WTC11 (cell line): ENCODE measurements around the gene MICAL2. TPM values are rescaled to one million over a fixed set of nuclear protein-coding genes. Genes with fewer than 3 reads are reported as not detected.

Experiments
- ATAC-seq: fragments of 200-7000 bp; cut with Tn5 transposase; 2 replicates; pipeline ENCODE4 v1.10.0; 2021; ENCODE audit warnings: mild to moderate bottlenecking, moderate library complexity
- CTCF ChIA-PET: fragments of 300-600 bp; sonication (Branson Sonifier 250); formaldehyde crosslinking; loops from one replicate; lab custom pipeline; 2021; ENCODE audit warnings: antibody characterized with exemption; lab: Charles Lee
- POLR2A ChIA-PET: fragments of 350-600 bp; sonication (Branson Sonifier 250); formaldehyde crosslinking; loops from one replicate; lab custom pipeline; 2021; ENCODE audit warnings: antibody characterized with exemption; lab: Charles Lee
- DNase-seq: peaks from one replicate; pipeline ENCODE4 v3.0.0; 2021; ENCODE audit warnings: low spot score
- H3K27ac Mint-ChIP-seq: 2 replicates; pipeline ENCODE4 v1.8.0; 2021; ENCODE audit warnings: mixed read lengths
- H3K27me3 Mint-ChIP-seq: 2 replicates; pipeline ENCODE4 v1.8.0; 2021; ENCODE audit warnings: low read depth, mild to moderate bottlenecking, moderate library complexity, mixed read lengths
- H3K36me3 Mint-ChIP-seq: 2 replicates; pipeline ENCODE4 v1.8.0; 2021; ENCODE audit warnings: mixed read lengths
- H3K4me1 Mint-ChIP-seq: 2 replicates; pipeline ENCODE4 v1.8.0; 2022; ENCODE audit warnings: mixed read lengths
- H3K4me3 Mint-ChIP-seq: 2 replicates; pipeline ENCODE4 v1.8.0; 2021; ENCODE audit warnings: mild to moderate bottlenecking, moderate library complexity, mixed read lengths
- H3K9me3 Mint-ChIP-seq: 2 replicates; pipeline ENCODE4 v1.8.0; 2021; ENCODE audit warnings: mixed read lengths
- ATF1 ChIP-seq: sonication (generic); formaldehyde crosslinking; IDR thresholded peaks from 2 replicates; pipeline ENCODE4 v1.8.1; 2023; ENCODE audit warnings: mild to moderate bottlenecking, moderate library complexity, missing genetic modification reagents
- ATF6 ChIP-seq: sonication (generic); formaldehyde crosslinking; IDR thresholded peaks from 2 replicates; pipeline ENCODE4 v1.8.1; 2023; ENCODE audit warnings: mild to moderate bottlenecking, missing genetic modification reagents
- CREB1 ChIP-seq: sonication (generic); formaldehyde crosslinking; IDR thresholded peaks from 2 replicates; pipeline ENCODE4 v1.8.0; 2023; ENCODE audit warnings: mild to moderate bottlenecking, missing genetic modification reagents
- CTCF ChIP-seq: fragments of 200-600 bp; IDR thresholded peaks from 2 replicates; pipeline ENCODE4 v1.8.0; 2022; ENCODE audit warnings: antibody characterized with exemption
- HMGA2 ChIP-seq: fragments of 250-450 bp; sonication (Bioruptor Pico); IDR thresholded peaks from 2 replicates; pipeline ENCODE4 v1.4.0; 2021; ENCODE audit warnings: mild to moderate bottlenecking, moderate library complexity
- IRF2 ChIP-seq: sonication (generic); formaldehyde crosslinking; IDR thresholded peaks from 2 replicates; pipeline ENCODE4 v1.8.0; 2022; ENCODE audit warnings: low read depth, missing genetic modification reagents, borderline replicate concordance
- MYBL2 ChIP-seq: sonication (generic); formaldehyde crosslinking; IDR thresholded peaks from 2 replicates; pipeline ENCODE4 v1.8.1; 2023; ENCODE audit warnings: mild to moderate bottlenecking, moderate library complexity, missing genetic modification reagents
- NFATC4 ChIP-seq: fragments of 250-450 bp; sonication (Bioruptor Pico); IDR thresholded peaks from 2 replicates; pipeline ENCODE4 v1.9.0; 2021; ENCODE audit warnings: mild to moderate bottlenecking
- NR2C2 ChIP-seq: sonication (generic); formaldehyde crosslinking; IDR thresholded peaks from 2 replicates; pipeline ENCODE4 v1.8.0; 2022; ENCODE audit warnings: mild to moderate bottlenecking, missing genetic modification reagents
- ZNF423 ChIP-seq: fragments of 250-450 bp; sonication (Bioruptor Pico); IDR thresholded peaks from 2 replicates; pipeline ENCODE4 v2.1.2; 2022; ENCODE audit warnings: mild to moderate bottlenecking, moderate library complexity
- ZNF671 ChIP-seq: fragments of 250-450 bp; sonication (Bioruptor Pico); IDR thresholded peaks from 2 replicates; pipeline ENCODE4 v1.8.0; 2021; ENCODE audit warnings: mild to moderate bottlenecking
- total RNA-seq: library from RNA; stranded (reverse); gene quantifications from 3 replicates; pipeline ENCODE4 v1.2.3, GENCODE V29; 2021
- TF ChIP-seq, protein P1 (sequence below): sonication (generic); formaldehyde crosslinking; IDR thresholded peaks from 2 replicates; pipeline ENCODE4 v1.8.0; 2023; ENCODE audit warnings: missing genetic modification reagents
- TF ChIP-seq, protein P2 (sequence below): sonication (generic); formaldehyde crosslinking; IDR thresholded peaks from 2 replicates; pipeline ENCODE4 v1.8.1; 2023; ENCODE audit warnings: mild to moderate bottlenecking, missing genetic modification reagents

The MICAL2 gene
- total RNA-seq, 1 experiment from 2014 or later = 3.1 TPM

- no peak for TF ChIP-seq ZNF671 (CRISPR knock-in tag)
- TF ChIP-seq, protein P1, sequence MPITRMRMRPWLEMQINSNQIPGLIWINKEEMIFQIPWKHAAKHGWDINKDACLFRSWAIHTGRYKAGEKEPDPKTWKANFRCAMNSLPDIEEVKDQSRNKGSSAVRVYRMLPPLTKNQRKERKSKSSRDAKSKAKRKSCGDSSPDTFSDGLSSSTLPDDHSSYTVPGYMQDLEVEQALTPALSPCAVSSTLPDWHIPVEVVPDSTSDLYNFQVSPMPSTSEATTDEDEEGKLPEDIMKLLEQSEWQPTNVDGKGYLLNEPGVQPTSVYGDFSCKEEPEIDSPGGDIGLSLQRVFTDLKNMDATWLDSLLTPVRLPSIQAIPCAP (CRISPR knock-in tag) = no peak
- TF ChIP-seq ZNF423 (CRISPR knock-in tag) = no peak
- TF ChIP-seq CTCF = peak; percentile 51; the same call in 1 of the 2 replicates
- TF ChIP-seq NR2C2 (CRISPR knock-in tag) = no peak
- no peak for TF ChIP-seq HMGA2 (CRISPR knock-in tag)
- no peak for TF ChIP-seq ATF1 (CRISPR knock-in tag)
- TF ChIP-seq, all 79 proteins: peak for 1
- ATAC-seq = peak; percentile 70
- peaks cover 3% of the 10 kb centered on the region; the same call in 1 of the 2 replicates for H3K4me1 Mint-ChIP-seq
- no peaks in the 10 kb centered on the region; the same call in 1 of the 2 replicates for H3K27me3 Mint-ChIP-seq
- no peaks in the 10 kb centered on the region for H3K9me3 Mint-ChIP-seq
- H3K36me3 Mint-ChIP-seq = no peaks in the 10 kb centered on the region
- POLR2A ChIA-PET = interaction anchor here (1.2 kb wide), 1 partner anchor 98 kb away, joined by 3 read pairs; no protein-coding TSS in a partner anchor
- no peak for DNase-seq
- no peak overlapping the region for H3K4me3 Mint-ChIP-seq
- no peak overlapping the region for H3K27ac Mint-ChIP-seq
- CTCF ChIA-PET = interaction anchor here (0.6 to 2.4 kb wide), 18 partner anchors 13 to 1326 kb away, joined by 3 to 13 read pairs (median 5); no protein-coding TSS in a partner anchor
These were observed 125.8 kb downstream of the MICAL2 start for GRCh38 chr11:12235947-12236743.

DNA sequence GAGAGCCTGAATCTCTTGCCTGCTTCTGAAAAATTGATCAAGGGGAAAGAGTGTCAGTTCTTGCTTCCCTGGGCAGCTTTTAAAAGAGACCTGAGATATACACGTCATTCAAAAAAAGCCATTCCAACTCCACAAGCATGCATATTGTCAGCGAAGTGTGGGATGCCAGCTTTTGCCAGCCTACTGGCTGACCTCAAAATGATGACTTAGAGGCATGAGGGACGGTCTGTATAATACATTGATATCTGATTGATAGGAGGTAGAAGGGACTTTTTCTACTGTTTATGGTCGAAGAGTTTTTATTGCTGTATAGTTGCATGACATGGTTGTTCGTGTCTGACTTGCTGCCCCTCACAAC is 126.3 kb downstream of the MICAL2 start:
- no peak overlapping the region for H3K4me3 Mint-ChIP-seq
- H3K9me3 Mint-ChIP-seq = no peaks in the 10 kb centered on the region
- H3K27me3 Mint-ChIP-seq = no peaks in the 10 kb centered on the region
- ChIA-PET CTCF (interaction anchor here (0.6 to 2.4 kb wide), 13 partner anchors 16 to 1326 kb away, joined by 3 to 13 read pairs (median 5); no protein-coding TSS in a partner anchor), POLR2A (interaction anchor here (1.2 kb wide), 1 partner anchor 98 kb away, joined by 3 read pairs; no protein-coding TSS in a partner anchor)
- DNase-seq (no peak), ATAC-seq (no peak)
- no peaks in the 10 kb centered on the region for H3K36me3 Mint-ChIP-seq
- H3K4me1 Mint-ChIP-seq = peaks cover 8% of the 10 kb centered on the region
- TF ChIP-seq, protein P2, sequence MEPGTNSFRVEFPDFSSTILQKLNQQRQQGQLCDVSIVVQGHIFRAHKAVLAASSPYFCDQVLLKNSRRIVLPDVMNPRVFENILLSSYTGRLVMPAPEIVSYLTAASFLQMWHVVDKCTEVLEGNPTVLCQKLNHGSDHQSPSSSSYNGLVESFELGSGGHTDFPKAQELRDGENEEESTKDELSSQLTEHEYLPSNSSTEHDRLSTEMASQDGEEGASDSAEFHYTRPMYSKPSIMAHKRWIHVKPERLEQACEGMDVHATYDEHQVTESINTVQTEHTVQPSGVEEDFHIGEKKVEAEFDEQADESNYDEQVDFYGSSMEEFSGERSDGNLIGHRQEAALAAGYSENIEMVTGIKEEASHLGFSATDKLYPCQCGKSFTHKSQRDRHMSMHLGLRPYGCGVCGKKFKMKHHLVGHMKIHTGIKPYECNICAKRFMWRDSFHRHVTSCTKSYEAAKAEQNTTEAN (CRISPR knock-in tag) = no peak
- peak; percentile 5 for TF ChIP-seq CTCF
- no peak for TF ChIP-seq MYBL2 (CRISPR knock-in tag)
- TF ChIP-seq IRF2 (CRISPR knock-in tag) = no peak
- no peak for TF ChIP-seq ATF6 (CRISPR knock-in tag)
- TF ChIP-seq NFATC4 = no peak
- TF ChIP-seq CREB1 (CRISPR knock-in tag) = no peak
- H3K27ac Mint-ChIP-seq = no peak overlapping the region; the same call in 1 of the 2 replicates
